Smooth muscle cell (in vitro differentiated cells): Measurements from ENCODE around the gene ULK4. TPM values are rescaled to one million over a fixed set of nuclear protein-coding genes. Genes with fewer than 3 reads are reported as not detected.

Source experiments
- DNase-seq: peaks from one replicate; lab custom pipeline; 2025; ENCODE audit not compliant: unreplicated experiment; lab: John Stamatoyannopoulos, UW
- H2AFZ ChIP-seq: fragments of 200-600 bp; sonication (generic); 2 replicates; pipeline ENCODE4 v1.6.0; 2016; ENCODE audit warnings: antibody characterized with exemption, low read depth, mild to moderate bottlenecking
- H3F3A ChIP-seq: fragments of 200-600 bp; sonication (generic); 2 replicates; pipeline ENCODE4 v1.6.0; 2017; ENCODE audit warnings: antibody characterized with exemption, low read depth
- H3K27ac ChIP-seq: fragments of 200-600 bp; sonication (generic); 2 replicates; pipeline ENCODE4 v1.5.1; 2016; ENCODE audit warnings: low read depth, mild to moderate bottlenecking
- H3K27me3 ChIP-seq: fragments of 200-600 bp; sonication (generic); 2 replicates; pipeline ENCODE4 v1.6.1; 2016; ENCODE audit warnings: low read depth, mild to moderate bottlenecking
- H3K36me3 ChIP-seq: fragments of 200-600 bp; sonication (generic); 2 replicates; pipeline ENCODE4 v1.5.1; 2016; ENCODE audit warnings: low read depth
- H3K4me1 ChIP-seq: fragments of 200-600 bp; sonication (generic); 2 replicates; pipeline ENCODE4 v1.5.1; 2016; ENCODE audit warnings: low read depth
- H3K4me2 ChIP-seq: fragments of 200-600 bp; sonication (generic); 2 replicates; pipeline ENCODE4 v1.6.0; 2016; ENCODE audit warnings: mild to moderate bottlenecking
- H3K4me3 ChIP-seq: fragments of 200-600 bp; sonication (generic); 2 replicates; pipeline ENCODE4 v1.5.1; 2016; ENCODE audit warnings: mild to moderate bottlenecking
- H3K79me2 ChIP-seq: fragments of 200-600 bp; sonication (generic); 2 replicates; pipeline ENCODE4 v1.6.0; 2016; ENCODE audit warnings: low read depth, mild to moderate bottlenecking
- H3K9ac ChIP-seq: fragments of 200-600 bp; sonication (generic); 2 replicates; pipeline ENCODE4 v1.6.0; 2016; ENCODE audit warnings: low read depth
- H3K9me3 ChIP-seq: fragments of 200-600 bp; sonication (generic); replicated peaks from 2 replicates; pipeline ENCODE4 v1.5.1; 2016; ENCODE audit warnings: low read depth
- H4K20me1 ChIP-seq: fragments of 200-600 bp; sonication (generic); 2 replicates; pipeline ENCODE4 v1.6.0; 2016; ENCODE audit warnings: low read depth
- CTCF ChIP-seq: fragments of 200-600 bp; sonication (generic); IDR thresholded peaks from 2 replicates; pipeline ENCODE4 v1.5.1; 2017; ENCODE audit warnings: borderline replicate concordance, mild to moderate bottlenecking, antibody characterized with exemption; ENCODE audit not compliant: insufficient read depth, poor library complexity, severe bottlenecking
- WGBS: methylation state at CpG from one replicate; pipeline ENCODE4 v1.1.7; 2016; ENCODE audit warnings: low lambda C conversion rate; 5-methylcytosine and 5-hydroxymethylcytosine counted together
- polyA plus RNA-seq: library from polyadenylated mRNA; unstranded; fragments of >200 nt; fragmentation: Nextera tagmentation; extraction: Ambion mirVana; gene quantifications from 2 replicates; pipeline ENCODE4 v1.2.1, GENCODE V29; 2016
- total RNA-seq: library from RNA; depleted of rRNA; stranded (reverse); fragments of >200 nt; gene quantifications from 2 replicates; pipeline ENCODE4 v1.2.3, GENCODE V29; 2014

ULK4 gene
- total and polyA plus RNA-seq, 2 experiments from 2014 or later: 4.3 to 14.2 TPM

GRCh38 chr3:41874022-41874421 is 87.9 kb downstream of the ULK4 start:
- no peaks in the 10 kb centered on the region for H3K36me3 ChIP-seq
- H4K20me1 ChIP-seq: no peaks in the 10 kb centered on the region
- H3K27ac ChIP-seq: no peak overlapping the region
- no peak overlapping the region for H3K9ac ChIP-seq
- no peak overlapping the region for H2AFZ ChIP-seq
- H3K9me3 ChIP-seq: peaks cover 4% of the 10 kb centered on the region
- no peaks in the 10 kb centered on the region for H3K79me2 ChIP-seq
- no peaks in the 10 kb centered on the region for H3K4me1 ChIP-seq
- DNase-seq: no peak
- 88% methylated on average over 4 of the region's 4 CpGs for WGBS
- H3K4me3 ChIP-seq: no peak overlapping the region
- no peaks in the 10 kb centered on the region for H3F3A ChIP-seq
- TF ChIP-seq CTCF: no peak
- H3K4me2 ChIP-seq: no peak overlapping the region
- no peaks in the 10 kb centered on the region for H3K27me3 ChIP-seq

GRCh38 chr3:41872157-41872556 is 89.7 kb downstream of the ULK4 start:
- no peak overlapping the region for H3K9ac ChIP-seq
- 80% methylated on average over 1 of the region's 1 CpG for WGBS
- no peaks in the 10 kb centered on the region for H3K36me3 ChIP-seq
- no peak overlapping the region for H3K4me2 ChIP-seq
- H3K27me3 ChIP-seq: no peaks in the 10 kb centered on the region
- no peak overlapping the region for H3K27ac ChIP-seq
- H3F3A ChIP-seq: no peaks in the 10 kb centered on the region
- TF ChIP-seq CTCF: no peak
- peaks cover 4% of the 10 kb centered on the region for H3K9me3 ChIP-seq
- no peaks in the 10 kb centered on the region for H3K4me1 ChIP-seq
- no peak overlapping the region for H3K4me3 ChIP-seq
- no peaks in the 10 kb centered on the region for H3K79me2 ChIP-seq
- DNase-seq: no peak
- H4K20me1 ChIP-seq: no peaks in the 10 kb centered on the region
- H2AFZ ChIP-seq: no peak overlapping the region

GRCh38 chr3:41867533-41867932 is 94.4 kb downstream of the ULK4 start:
- H3K79me2 ChIP-seq: no peaks in the 10 kb centered on the region
- no peak overlapping the region for H3K4me2 ChIP-seq
- peaks cover 4% of the 10 kb centered on the region for H3K9me3 ChIP-seq
- no peak for TF ChIP-seq CTCF
- DNase-seq: no peak
- no peak overlapping the region for H3K27ac ChIP-seq
- H4K20me1 ChIP-seq: no peaks in the 10 kb centered on the region
- no peak overlapping the region for H2AFZ ChIP-seq
- no peak overlapping the region for H3K9ac ChIP-seq
- no peaks in the 10 kb centered on the region for H3K27me3 ChIP-seq
- H3K36me3 ChIP-seq: no peaks in the 10 kb centered on the region
- 83% methylated on average over 2 of the region's 2 CpGs for WGBS
- H3F3A ChIP-seq: no peaks in the 10 kb centered on the region
- no peaks in the 10 kb centered on the region for H3K4me1 ChIP-seq
- no peak overlapping the region for H3K4me3 ChIP-seq

GRCh38 chr3:41866298-41866697 is 95.6 kb downstream of the ULK4 start:
- Histone ChIP-seq H3F3A (no peaks in the 10 kb centered on the region), H3K79me2 (no peaks in the 10 kb centered on the region), H3K36me3 (no peaks in the 10 kb centered on the region), H3K4me2 (no peak overlapping the region), H3K27me3 (no peaks in the 10 kb centered on the region), H3K4me3 (no peak overlapping the region), H3K9me3 (peaks cover 4% of the 10 kb centered on the region), H3K4me1 (no peaks in the 10 kb centered on the region), H2AFZ (no peak overlapping the region), H4K20me1 (no peaks in the 10 kb centered on the region), H3K9ac (no peak overlapping the region), H3K27ac (no peak overlapping the region)
- TF ChIP-seq CTCF: no peak
- WGBS: 97% methylated on average over 6 of the region's 6 CpGs
- DNase-seq: no peak
